ENCODE results near the gene HOXB3.
A peak's percentile ranks its signal among the peaks of the same experiment; 100 is the strongest.

- TF ChIP-seq, protein P1, sequence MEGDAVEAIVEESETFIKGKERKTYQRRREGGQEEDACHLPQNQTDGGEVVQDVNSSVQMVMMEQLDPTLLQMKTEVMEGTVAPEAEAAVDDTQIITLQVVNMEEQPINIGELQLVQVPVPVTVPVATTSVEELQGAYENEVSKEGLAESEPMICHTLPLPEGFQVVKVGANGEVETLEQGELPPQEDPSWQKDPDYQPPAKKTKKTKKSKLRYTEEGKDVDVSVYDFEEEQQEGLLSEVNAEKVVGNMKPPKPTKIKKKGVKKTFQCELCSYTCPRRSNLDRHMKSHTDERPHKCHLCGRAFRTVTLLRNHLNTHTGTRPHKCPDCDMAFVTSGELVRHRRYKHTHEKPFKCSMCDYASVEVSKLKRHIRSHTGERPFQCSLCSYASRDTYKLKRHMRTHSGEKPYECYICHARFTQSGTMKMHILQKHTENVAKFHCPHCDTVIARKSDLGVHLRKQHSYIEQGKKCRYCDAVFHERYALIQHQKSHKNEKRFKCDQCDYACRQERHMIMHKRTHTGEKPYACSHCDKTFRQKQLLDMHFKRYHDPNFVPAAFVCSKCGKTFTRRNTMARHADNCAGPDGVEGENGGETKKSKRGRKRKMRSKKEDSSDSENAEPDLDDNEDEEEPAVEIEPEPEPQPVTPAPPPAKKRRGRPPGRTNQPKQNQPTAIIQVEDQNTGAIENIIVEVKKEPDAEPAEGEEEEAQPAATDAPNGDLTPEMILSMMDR (IDR thresholded peaks at IDR 0.05): peak in 5 of 6 experiments; percentile 6 to 41 (median 19)
- TF ChIP-seq POLR2A (IDR thresholded peaks at IDR 0.05): peak in 1 of 2 donors; percentile 9
These were observed 34.5 kb downstream of the HOXB3 start for GRCh38 chr17:48555258-48556228.
